Measurements from ENCODE around the gene NDST4. TPM values are rescaled to one million over a fixed set of nuclear protein-coding genes. Genes with fewer than 3 reads are reported as not detected.
A peak's percentile ranks its signal among the peaks of the same experiment; 100 is the strongest.

The NDST4 gene
- total and polyA plus RNA-seq, 2 donors from 2014 or later, result not detected

DNA sequence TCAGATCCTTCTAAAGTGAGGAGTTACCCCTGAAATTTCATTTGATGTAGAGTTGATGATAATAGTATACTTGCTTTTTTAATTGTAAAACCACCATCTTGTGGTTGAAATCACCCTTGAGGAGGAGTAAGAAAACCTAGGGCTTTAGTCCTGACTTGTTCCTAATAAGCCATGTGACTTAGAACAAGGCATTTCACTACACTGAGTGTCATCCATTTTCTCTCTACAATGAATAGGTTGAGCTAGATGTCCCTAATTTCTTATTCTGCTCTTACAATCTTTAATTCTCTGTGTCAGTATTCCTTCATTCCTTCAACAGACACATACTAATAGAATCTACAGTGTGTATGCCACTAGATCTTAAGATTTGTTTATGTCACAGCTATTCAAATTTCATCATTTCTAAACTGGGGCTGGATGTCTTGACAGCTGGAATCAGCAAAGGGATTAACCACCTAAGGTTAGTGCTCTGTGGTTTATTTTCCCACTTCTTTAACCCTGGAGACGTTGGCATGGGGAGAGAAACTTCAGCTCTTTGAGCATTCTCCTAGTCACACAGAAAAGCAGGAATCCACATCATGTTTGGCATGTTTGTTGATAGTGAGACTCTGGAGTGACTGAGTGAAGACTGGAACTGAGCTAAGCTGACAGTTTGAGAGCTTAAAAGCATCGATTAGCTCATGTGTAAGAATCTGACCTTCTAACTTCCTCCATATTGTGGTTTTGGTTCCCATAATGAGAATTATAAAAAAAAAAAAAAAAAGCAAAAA is 246.3 kb downstream of the NDST4 start:
- H3K9me3 ChIP-seq (ENCODE audit: control insufficient read depth in 2 of 3, insufficient read depth in 1 of 3, low read length in 3 of 3), result no peaks in the 10 kb centered on the region
- no peak overlapping the region for H3K9ac ChIP-seq (ENCODE audit: low read length in 3 of 3)
- no peak overlapping the region for H3K4me3 ChIP-seq (ENCODE audit: low read length in 3 of 3)
- no peak overlapping the region for H3K27ac ChIP-seq (ENCODE audit: low read depth in 2 of 2, low read length in 2 of 2)
- no peaks in the 10 kb centered on the region for H3K36me3 ChIP-seq (ENCODE audit: control insufficient read depth in 2 of 3, insufficient read depth in 3 of 3, low read length in 3 of 3)
- TF ChIP-seq, protein P1, sequence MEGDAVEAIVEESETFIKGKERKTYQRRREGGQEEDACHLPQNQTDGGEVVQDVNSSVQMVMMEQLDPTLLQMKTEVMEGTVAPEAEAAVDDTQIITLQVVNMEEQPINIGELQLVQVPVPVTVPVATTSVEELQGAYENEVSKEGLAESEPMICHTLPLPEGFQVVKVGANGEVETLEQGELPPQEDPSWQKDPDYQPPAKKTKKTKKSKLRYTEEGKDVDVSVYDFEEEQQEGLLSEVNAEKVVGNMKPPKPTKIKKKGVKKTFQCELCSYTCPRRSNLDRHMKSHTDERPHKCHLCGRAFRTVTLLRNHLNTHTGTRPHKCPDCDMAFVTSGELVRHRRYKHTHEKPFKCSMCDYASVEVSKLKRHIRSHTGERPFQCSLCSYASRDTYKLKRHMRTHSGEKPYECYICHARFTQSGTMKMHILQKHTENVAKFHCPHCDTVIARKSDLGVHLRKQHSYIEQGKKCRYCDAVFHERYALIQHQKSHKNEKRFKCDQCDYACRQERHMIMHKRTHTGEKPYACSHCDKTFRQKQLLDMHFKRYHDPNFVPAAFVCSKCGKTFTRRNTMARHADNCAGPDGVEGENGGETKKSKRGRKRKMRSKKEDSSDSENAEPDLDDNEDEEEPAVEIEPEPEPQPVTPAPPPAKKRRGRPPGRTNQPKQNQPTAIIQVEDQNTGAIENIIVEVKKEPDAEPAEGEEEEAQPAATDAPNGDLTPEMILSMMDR (IDR thresholded peaks at IDR 0.05; ENCODE audit: borderline replicate concordance, extremely low read depth, insufficient read depth), result no peak
- H3K4me1 ChIP-seq (ENCODE audit: control insufficient read depth in 2 of 3, insufficient read depth in 2 of 3, low read depth in 1 of 3, low read length in 3 of 3), result no peaks in the 10 kb centered on the region
- intact Hi-C loops (cut with DNase I), result no loop called here
- DNase-seq (no peak), FAIRE-seq (no peak)
- no peaks in the 10 kb centered on the region for H3K27me3 ChIP-seq (ENCODE audit: control insufficient read depth, insufficient read depth, low read length)

- Histone ChIP-seq H3K4me3 (ENCODE audit: low read length in 3 of 3) (no peak overlapping the region), H3K4me1 (ENCODE audit: control insufficient read depth in 2 of 3, insufficient read depth in 2 of 3, low read depth in 1 of 3, low read length in 3 of 3) (no peaks in the 10 kb centered on the region), H3K9ac (ENCODE audit: low read length in 3 of 3) (no peak overlapping the region), H3K9me3 (ENCODE audit: control insufficient read depth in 2 of 3, insufficient read depth in 1 of 3, low read length in 3 of 3) (no peaks in the 10 kb centered on the region), H3K27ac (ENCODE audit: low read depth in 2 of 2, low read length in 2 of 2) (no peak overlapping the region), H3K36me3 (ENCODE audit: control insufficient read depth in 2 of 3, insufficient read depth in 3 of 3, low read length in 3 of 3) (no peaks in the 10 kb centered on the region), H3K27me3 (ENCODE audit: control insufficient read depth, insufficient read depth, low read length) (no peaks in the 10 kb centered on the region)
- DNase-seq (no peak), FAIRE-seq (no peak)
- intact Hi-C loops (cut with DNase I), result no loop called here
- TF ChIP-seq, protein P1 (IDR thresholded peaks at IDR 0.05; ENCODE audit: borderline replicate concordance, extremely low read depth, insufficient read depth), result no peak
Measured at GRCh38 chr4:114864060-114864459, 249.4 kb downstream of the NDST4 start.

DNA sequence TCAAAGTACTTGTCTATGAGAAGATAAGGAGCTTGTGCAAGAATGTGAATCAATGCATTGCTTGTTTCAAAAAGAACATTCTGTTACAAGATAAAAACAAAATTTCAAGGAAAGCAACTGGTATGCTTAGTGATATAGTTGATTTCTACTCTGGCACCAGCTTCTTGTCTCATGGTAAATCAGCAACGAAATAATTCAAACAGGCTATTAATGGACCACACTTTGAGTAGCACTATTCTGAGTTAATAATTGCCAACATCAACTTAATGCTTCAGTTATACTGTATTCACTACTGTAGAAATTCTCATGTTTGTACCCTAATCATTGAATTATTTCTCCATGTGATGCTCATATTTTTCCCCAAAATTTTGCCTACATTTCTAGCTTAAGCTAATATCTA is 252.6 kb downstream of the NDST4 start:
- FAIRE-seq (no peak), DNase-seq (peak in 2 of 5 donors; percentile 56 to 57)
- Histone ChIP-seq H3K4me1 (ENCODE audit: control insufficient read depth in 2 of 3, insufficient read depth in 2 of 3, low read depth in 1 of 3, low read length in 3 of 3) (no peaks in the 10 kb centered on the region), H3K27me3 (ENCODE audit: control insufficient read depth, insufficient read depth, low read length) (no peaks in the 10 kb centered on the region), H3K27ac (ENCODE audit: low read depth in 2 of 2, low read length in 2 of 2) (no peak overlapping the region), H3K36me3 (ENCODE audit: control insufficient read depth in 2 of 3, insufficient read depth in 3 of 3, low read length in 3 of 3) (no peaks in the 10 kb centered on the region), H3K9ac (ENCODE audit: low read length in 3 of 3) (no peak overlapping the region), H3K4me3 (ENCODE audit: low read length in 3 of 3) (peak overlapping the region in 1 of 3 donors; percentile 8), H3K9me3 (ENCODE audit: control insufficient read depth in 2 of 3, insufficient read depth in 1 of 3, low read length in 3 of 3) (no peaks in the 10 kb centered on the region)
- TF ChIP-seq, protein P1 (IDR thresholded peaks at IDR 0.05; ENCODE audit: borderline replicate concordance, extremely low read depth, insufficient read depth), result no peak
- intact Hi-C loops (cut with DNase I), result no loop called here

Measured in kidney (tissue), 14 donors.